GM18861 (cell line): ENCODE measurements around the gene MRPS18A.

ENCODE experiments used
- ATAC-seq: cut with Tn5 transposase; IDR thresholded peaks from one replicate; pipeline ENCODE4 v1.9.1; 2021; ENCODE audit not compliant: unreplicated experiment

Gene MRPS18A

DNA sequence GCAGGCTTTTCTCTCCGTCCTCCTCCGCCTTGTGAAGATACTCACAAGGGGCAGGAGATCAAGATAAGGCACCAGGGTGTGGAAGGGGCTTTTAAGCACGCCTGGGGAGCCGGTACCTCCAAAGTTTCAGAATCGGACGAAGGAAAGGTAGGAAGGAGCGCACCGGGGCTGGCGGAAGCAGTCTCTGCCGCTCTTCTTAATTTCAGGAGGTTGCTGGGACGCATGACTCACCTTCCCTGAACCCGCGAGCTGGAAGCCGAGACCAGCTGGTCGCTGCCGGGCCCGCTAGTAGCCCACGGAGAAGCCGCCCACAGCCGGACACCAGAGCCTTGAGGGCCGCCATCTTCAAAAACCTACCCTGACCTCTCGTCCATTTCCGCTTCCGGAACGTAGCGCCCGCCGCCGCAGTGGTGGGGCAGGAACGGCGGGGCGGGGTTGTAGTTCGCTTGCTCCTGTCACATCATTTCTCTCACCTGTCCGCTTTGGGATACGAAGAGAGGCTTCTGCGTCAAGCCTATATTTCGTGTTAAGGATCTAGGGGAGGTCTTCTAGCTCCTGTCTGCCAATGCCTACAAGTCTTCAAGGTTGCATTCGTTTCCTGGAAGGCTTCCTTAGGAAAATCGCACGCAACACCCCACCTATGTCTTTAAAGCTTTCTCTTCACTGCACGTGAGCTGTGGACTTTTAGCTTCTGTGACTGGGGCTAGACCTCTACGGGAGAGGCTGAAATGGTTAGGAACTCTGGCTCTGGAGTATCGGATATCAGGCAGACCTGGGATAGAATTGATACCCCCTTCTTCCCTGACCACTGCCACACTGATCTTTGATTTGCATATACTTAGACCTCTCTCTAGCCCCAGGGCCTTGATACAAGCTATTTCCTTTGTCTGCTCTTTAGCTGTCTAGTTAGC is at the start of gene MRPS18A:
Gene MRPS18A, minus strand, starts transcription at position 355 of the 911 bp plus-strand sequence. Its CDS starts 12 bp downstream, at position 343.
- peak; percentile 83 for ATAC-seq

DNA sequence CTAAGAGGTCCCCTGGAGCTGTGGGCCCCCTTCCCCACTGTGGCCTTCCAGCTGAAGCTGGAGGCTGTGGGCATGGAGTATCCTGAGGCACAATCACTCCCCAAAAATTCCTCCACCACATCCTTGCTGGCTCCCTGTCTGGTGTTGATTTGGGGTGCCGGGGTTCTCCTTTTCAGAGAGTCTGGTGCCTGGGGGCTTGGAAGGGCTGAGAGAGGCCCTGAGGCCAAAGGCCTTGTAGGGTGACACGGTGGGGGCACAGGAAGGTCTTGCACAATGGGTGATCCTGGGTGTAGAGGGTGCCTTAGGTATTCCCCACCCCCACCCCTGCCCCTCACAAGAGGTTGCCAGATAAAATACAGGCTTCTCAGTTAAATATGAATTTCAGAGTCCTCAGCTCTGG is 49.3 kb upstream of the MRPS18A start:
- ATAC-seq = no peak

DNA sequence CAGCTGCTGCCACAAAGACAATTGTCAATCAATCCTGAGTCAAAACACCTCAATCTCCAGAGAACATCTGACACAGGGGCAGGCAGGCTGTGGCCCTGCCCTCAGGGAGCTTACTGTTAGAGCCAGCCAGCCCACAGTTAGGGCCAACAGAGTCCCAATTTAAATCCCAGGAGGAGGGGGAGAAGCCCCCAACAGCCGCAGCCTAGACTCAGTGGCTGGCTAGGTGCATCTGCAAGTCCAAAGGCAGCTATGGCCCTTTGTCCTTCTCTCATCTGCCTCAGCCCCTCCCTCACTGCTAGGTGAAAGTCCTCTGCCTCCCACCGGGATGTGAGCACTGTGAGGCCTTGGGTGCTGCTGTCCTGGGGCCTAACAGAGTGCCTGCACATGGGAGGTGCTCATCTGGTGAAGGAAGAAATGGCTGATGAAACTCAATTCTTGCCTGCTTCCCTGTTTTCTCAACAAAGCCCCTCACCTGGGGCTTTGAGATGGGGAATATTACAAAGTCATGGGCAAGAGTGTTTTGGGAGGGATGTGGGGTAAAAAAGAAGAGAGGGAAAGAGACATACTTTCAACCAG is 48.7 kb upstream of the MRPS18A start:
- no peak for ATAC-seq

DNA sequence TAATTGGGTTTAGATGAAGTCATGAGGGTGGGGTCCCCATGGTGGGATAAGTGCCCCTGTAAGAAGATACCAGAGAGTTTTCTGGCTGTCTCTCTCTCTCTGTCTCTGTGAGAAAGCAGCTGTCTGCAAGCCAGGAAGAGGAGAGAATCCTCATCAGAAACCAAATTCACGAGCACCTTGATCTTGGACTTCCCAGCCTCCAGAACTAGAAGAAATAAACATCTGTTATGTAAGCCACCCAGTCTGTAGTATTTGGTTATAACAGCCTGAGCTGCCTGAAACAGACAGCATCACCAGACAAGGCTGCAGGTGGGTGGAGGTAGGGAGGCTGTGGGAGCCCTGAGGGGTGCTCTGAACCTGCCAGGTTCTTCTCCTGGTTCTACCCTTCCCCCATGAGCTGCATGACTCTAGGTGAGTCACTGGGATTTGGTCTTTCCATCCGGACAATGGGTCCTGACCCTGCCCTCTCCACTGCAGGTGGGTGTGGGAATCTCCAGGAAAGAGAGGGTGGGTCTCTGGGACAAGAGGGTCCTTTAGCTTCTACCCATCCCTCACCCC is 48.1 kb upstream of the MRPS18A start:
- no peak for ATAC-seq

DNA sequence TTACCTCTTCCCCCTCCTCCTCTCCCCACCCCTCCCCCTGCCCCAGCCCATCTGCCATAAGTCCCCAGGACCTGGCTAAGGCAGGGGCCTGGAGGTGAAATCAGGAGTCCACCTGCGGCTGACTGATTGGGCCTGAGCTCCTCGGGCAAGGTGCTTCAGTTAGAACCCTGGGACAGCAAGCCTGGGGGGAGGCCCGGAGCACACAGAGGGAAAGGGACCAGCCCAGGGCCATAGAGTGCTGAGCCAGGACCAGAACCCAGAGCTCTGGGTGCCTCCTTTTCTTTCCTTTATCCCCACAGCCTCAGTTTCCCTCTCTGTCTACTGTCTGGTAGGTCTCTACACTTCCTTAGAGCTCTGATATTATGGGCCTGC is 46.7 kb upstream of the MRPS18A start:
- ATAC-seq = no peak

DNA sequence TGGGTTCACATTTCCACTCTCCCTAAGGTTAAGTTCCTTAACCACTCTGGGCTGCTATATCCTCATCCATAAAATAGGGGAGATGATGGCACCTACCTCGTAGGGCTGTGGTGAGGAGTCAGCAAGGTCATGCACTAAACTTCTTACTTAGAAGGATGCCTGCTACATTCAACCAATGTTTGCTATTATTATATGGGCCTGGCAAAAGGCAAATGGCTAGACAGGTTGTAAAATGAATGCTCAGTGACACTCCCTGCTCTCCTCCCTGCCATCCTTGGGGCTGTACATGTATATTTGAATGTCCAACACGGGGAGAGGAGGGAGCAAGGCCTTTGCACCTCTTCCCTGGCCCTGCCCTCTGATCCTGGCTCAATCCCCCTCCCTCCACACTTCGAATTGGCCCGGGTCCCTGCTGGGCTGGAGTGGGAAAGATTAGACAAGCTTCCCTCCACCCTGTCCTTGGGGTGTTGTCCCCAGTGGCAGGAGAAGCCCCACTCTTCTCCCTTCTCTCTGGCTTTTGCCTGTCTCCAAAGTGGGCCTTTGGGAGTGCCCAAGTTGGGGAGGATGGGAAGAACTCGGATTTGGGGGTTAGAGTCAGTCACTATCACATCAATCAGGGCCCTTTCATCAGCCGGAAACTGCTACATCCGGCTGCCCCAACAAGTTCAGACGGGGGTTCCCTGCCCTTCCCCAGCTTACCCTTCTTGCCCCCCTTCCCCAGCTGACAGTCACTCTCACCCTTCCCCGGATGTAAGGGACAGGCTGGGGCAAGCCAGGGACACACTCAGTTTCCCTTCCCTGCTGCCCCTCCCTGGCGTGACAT is 46.1 kb upstream of the MRPS18A start:
- peak; percentile 76 for ATAC-seq

DNA sequence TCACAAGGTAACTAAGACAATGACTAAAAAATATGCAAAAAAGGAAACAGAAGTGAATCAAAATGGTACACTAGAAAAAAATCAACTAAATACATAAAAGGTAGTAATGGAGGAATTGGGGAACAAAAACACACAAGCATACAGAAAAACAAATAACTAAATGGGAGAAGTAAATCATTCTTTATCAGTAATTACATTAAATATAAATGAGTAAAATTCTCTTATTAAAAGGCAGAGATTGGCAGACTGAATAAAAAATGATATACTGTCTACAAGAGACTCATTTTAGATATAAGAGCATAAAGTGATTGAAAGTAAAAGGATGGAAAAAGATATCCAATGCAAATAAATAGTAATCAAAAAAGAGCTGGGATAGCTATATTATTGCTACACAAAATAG is 43.0 kb upstream of the MRPS18A start:
- ATAC-seq = no peak

DNA sequence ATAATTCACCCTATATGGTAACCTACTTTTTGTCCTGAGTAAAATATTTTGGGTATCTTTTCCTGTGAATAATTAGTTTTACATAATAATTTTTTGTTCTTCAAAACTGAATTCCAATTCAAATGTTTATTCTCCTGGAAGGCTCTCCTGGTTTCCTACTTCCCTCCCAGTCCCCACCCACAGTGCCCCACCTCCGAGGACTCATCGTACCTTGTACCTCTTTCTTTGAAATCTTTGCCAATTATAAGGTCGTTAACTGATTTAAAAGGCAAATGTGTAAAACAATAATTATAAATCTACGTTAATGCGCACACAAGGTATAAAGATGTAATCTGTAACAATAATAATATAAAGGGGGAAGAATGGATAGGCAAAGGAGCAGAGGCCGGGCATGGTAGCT is 41.9 kb upstream of the MRPS18A start:
- no peak for ATAC-seq

DNA sequence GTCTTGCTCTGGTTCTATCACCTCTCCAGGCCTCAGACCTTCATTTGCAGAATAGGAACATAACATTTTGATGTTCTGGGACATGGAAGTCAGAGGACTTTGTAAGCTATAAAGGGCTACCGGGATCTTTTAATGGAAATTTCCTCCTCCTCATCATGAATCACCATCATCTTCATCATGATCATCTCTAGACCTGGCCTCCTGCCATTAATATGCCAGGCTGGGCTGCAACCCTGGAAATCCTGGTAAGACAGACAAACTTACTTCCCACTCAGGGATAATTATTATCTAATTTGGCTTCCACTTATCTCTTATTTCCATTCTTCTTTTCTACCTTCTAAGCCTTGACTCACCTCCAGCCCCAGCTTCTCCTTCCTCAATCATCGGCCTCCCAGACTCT is 41.0 kb upstream of the MRPS18A start:
- no peak for ATAC-seq

DNA sequence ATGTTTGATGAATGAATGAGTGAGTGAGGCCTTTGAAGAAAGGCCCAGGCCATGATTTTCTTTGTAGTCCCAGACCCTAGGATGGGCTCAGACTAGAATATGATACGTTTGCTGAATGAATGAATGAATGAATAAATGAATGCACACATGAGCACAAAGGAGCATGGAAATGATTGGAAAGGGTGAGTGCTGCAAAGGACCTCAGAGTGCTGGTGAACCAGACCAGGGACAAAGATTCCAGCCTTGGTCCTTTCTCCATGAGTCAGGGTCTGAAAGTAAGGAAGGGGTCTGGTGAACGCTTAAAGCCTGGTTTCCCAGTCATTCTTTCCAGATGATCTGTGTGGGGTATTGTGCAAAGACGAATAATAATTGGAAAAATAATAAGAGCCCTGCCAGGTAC is 40.0 kb upstream of the MRPS18A start:
- ATAC-seq = no peak

DNA sequence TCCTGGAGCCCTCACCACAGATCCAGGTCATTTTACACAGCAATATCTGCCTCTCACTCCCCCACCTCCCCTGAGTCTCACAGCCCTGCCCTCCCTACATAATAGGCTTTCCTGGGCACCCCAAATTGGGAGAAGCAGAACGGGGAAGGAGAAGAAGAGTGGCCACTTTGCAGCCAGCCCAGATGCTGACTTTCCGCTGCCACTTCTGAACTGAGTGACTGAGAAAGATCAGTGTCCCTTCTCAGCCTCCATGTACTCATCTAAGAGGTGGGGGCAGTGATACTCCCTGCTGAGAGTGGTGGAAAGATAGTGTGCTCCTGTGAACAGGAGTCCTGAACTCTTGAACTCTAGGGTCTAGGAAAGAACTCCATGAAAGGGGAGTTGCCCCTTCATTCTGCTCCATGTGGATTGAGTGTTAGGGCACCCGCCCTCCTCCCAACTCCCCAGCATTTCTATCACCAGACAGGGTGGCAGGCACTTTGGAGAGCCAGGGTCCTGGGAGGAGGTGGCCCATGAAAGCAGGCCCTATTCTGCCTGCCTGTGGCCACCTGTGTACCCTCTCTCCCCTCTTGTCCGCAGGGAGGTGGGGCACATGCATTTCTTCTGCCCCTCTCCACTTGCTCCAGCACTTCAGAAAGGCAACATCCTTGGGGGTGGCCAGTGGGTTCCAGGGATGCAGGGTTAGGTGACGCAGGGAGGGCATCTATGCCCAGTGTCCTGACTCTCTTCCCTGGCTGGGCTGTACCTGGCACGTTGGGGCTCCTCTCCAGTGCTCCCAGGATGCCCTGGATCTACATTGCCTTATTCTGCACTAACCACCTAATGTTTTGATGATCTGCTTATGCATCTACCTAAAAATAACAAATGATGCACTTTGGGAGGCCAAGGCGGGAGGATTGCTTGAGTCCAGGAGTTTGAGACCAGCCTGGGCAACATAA is 38.3 kb upstream of the MRPS18A start:
- ATAC-seq = no peak

DNA sequence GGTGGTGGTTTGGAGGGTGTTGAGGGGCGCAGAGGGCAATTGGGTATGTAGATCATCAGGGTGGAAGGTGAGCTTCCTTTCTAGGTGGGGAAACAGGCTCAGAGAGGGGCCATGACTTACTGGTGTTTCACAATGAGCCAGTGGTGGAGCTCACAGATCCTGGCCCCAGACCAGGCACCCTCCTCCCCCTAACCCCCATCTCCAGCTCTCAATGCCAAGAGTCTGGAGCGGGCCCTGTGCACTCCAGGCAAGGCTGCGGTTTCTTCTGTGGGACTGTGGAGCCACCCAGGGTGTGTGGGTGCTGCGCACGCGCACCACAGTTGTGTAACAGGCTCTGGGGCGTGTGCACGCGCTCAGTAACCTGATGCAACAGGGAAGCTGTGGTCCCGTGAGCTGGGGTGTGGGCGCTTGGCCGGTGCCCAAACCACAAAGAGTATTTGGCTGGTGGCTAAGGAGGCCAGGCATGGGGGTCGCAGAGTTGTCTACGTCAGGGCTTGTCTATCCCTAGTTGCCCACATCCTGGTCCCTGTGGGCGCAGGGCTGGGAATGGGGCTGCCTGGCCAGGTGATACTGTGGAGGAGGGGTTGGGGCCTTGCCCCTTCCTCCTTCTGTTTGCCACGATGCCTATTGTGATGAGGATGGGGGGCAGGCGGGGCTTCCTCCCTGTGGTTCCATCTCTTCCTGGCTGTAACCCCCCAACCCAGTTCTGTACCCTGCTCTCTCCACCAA is 37.5 kb upstream of the MRPS18A start:
- ATAC-seq = peak; percentile 64

DNA sequence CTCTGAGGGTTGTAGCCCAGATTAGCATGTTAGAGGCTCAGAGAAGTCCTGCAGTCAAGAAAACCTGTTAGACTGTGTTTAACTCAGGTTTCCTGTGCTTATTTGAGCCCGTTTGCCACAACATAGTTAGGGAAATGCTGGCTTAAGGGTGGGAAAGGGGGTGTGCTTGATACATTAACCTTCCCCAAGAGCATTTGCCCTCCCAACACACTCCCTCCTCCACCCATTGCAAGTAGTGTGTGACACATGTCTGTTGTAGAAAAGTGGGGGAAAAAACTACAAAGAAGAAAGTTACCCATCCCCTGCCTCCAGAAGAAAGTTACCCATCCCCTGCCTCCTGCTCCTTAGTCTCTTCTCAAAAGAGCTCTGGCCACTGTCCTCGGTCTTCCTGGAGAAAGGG is 36.8 kb upstream of the MRPS18A start:
- ATAC-seq = no peak

DNA sequence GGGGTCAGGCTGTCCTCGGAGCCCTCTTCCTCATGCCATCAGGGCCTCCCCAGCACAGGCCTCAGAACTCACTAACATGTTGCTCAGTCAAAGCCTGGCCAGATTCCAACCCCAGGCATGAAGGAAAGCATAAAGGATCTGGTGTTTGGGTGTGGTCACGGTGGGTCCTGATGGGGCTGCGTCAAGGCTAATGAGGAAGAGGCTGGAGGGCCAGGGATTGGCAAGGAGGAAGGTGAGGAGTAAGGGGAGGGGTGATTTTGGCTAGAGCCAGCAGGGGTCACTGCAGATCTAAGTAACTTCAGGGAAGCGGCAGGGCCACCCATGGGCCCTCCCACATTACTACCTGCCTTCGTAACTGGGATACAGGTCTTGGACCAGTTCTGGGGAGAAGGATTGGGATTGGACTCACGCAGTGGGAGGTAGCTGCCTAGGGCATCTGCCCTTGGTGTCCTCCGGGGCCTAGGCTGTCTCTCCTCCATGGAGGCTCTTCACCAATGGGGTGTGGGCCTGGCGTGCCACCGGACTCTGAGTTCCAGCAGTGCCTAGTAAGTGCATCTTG is 36.2 kb upstream of the MRPS18A start:
- ATAC-seq = peak; percentile 65

DNA sequence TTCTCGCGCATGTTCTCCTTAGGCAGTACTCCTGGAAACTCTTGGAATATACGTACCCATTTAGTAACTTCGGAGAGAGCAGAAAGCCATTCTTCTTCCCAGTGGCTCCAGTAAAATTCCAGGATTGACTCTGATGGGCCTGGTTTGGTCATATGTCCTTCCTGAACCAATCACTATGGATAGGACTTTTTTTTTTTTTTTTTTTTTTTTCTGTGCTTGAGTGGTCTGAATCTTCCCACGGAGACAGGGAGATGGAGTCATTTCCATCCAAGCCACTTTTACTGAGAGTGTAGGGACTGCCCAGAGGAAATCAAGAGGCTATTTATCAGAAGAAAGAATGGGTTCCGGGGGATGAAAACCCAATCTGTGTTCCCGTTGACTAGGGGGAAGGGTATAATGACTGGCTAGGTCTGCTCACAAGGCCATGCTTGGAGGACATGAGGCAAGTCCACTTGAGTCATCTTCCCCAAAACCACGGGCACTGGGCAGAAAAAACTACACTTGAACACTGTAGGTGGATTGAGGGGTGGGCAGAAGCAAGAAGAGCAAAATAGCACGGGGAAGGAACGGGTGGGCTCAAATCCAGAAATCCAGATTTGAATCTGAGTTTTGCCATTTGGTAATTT is 35.4 kb upstream of the MRPS18A start:
- ATAC-seq = no peak

DNA sequence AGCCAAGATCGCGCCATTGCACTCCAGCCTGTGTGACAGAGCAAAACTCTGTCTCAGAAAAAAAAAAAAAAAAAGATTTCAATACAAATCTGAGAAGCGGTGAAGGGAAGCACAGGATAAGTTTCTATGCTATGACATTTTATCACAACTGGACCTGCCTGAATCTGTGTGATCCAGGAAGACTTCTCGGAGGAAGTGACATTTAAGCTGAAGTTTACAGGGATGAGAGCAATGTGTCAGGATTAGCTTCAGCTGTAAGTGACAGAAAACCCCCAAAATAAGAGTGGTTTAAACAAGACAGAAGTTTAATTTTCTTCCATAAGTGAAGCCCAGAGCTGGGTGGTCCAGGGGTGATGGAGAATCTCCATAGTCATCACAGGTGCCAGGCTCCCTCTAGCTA is 33.4 kb upstream of the MRPS18A start:
- no peak for ATAC-seq

DNA sequence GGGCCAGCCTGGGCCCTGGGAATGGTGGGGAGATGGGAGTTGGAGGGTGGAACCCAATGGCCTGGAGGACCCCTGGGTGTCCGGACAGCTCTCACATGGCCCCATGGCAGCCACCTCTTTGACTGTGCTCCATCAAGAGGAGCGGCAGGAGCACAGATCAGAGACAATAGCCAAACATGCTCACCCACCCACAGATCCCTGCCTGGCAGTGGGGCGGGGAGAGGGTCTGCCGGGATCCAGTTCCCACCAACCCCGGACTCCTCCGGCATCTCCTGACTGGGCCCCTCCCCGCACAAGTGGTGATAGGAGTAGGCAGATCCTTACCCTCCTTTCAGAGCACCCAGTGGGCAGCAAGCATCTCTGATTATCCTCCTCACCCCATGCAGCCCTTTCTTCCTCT is 31.9 kb upstream of the MRPS18A start:
- no peak for ATAC-seq

DNA sequence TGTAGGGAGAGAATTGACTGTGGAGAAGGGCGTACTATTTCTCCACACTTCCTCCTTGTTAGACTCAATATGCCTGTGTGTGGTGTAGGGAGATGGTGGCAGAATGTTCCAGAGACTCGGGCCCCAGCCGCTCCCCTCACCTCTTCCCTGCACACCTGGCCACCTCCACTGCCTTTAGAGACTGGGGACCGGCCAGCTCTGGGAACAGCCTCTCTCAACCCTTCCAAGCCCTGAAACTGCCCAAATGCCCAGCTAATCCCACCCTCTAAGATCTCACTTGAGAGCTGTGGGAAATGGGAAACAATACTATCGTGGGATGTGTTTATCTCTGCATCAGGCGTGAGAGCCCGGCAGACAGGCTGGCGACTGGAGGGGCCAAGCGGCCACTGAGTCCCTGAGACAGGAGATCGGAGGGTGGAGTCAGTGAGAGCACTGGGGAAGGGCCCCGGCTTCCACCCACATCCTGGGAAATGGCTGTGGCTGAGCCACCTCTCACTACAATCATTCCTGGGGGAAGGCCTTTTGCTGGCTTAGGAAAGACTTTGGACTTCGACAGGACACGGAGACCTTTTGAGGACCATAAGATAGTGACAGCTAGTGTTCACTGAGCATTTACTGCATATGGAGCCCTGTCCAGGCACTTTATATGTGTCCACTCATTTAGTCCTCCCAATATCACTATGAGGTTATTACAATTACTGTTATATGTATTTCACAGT is 31.0 kb upstream of the MRPS18A start:
- ATAC-seq = no peak
